OCI-M1 (cell line): ENCODE measurements around the gene MARS1.

Source experiments
- DNase-seq: peaks from one replicate; lab custom pipeline; 2025; lab: John Stamatoyannopoulos, UW

MARS1 gene

GRCh38 chr12:57473392-57473791 is 14.5 kb upstream of the MARS1 start:
- no peak for DNase-seq

- no peak for DNase-seq
Observed at GRCh38 chr12:57473886-57474285, 14.0 kb upstream of the MARS1 start.

- DNase-seq: no peak
Observed at GRCh38 chr12:57474430-57474829, 13.4 kb upstream of the MARS1 start.

GRCh38 chr12:57474862-57475261 is 13.0 kb upstream of the MARS1 start:
- DNase-seq: no peak

- no peak for DNase-seq
Observed at GRCh38 chr12:57475271-57476161, 12.4 kb upstream of the MARS1 start.

GRCh38 chr12:57476162-57476992 is 11.5 kb upstream of the MARS1 start:
- DNase-seq: no peak

- DNase-seq: no peak
Observed at GRCh38 chr12:57476993-57477709, 10.7 kb upstream of the MARS1 start.

GRCh38 chr12:57477710-57478681 is 9.9 kb upstream of the MARS1 start:
- DNase-seq: peak; percentile 66

- no peak for DNase-seq
Observed at GRCh38 chr12:57479043-57479375, 8.9 kb upstream of the MARS1 start.

- DNase-seq: no peak
Observed at GRCh38 chr12:57479376-57480115, 8.3 kb upstream of the MARS1 start, which contains the start of gene ARHGAP9. Gene ARHGAP9, minus strand, starts transcription at chr12:57479866. Its CDS starts 460 bp downstream, at chr12:57479406.

- DNase-seq: no peak
Observed at GRCh38 chr12:57481671-57482070, 6.2 kb upstream of the MARS1 start.

- no peak for DNase-seq
Observed at GRCh38 chr12:57483466-57483865, 4.4 kb upstream of the MARS1 start.

- no peak for DNase-seq
Observed at GRCh38 chr12:57485695-57486094, 2.2 kb upstream of the MARS1 start.

GRCh38 chr12:57487055-57487596 is 742 bp upstream of the MARS1 start:
- no peak for DNase-seq

GRCh38 chr12:57488402-57489156 is 711 bp downstream of the MARS1 start:
- DNase-seq: no peak

- no peak for DNase-seq
Observed at GRCh38 chr12:57489157-57489641, 1.3 kb downstream of the MARS1 start.

- no peak for DNase-seq
Observed at GRCh38 chr12:57490126-57490525, 2.3 kb downstream of the MARS1 start.

- peak; percentile 25 for DNase-seq
Observed at GRCh38 chr12:57491393-57492280, 3.8 kb downstream of the MARS1 start.
